ENCODE data around the gene CACNA1G. TPM values are rescaled to one million over a fixed set of nuclear protein-coding genes. Genes with fewer than 3 reads are reported as not detected.

Gene CACNA1G
- total and polyA plus RNA-seq, 9 of the 15 experiments (the other 6 are each of a cell fraction or from before 2014, with no cell fraction given), result 0.01 TPM; not detected in 8

DNA sequence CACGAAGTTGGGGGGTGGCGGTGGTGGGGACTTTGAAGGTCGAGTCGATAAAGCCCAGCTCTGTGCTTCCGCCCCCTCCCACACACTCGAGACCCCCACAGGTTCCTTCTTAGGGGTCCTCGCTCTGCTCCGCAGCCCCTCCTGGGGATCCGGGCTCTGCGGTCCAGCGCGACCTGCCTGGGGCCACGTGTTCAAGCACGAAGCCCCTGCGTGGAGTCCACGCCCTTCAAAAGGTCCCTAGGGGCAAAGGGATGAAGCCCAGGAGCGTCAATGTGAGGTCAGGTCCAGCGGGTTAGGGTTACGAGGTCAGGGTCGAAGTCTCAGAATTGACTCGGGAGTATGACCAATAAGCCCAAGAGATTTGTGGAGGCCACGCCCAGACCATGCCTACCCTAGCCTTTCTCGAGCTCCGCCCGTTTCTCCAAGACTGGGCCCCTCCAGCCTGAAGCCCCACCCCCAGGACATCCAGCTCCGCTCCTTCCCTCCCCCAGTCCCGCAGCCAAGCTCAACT, 786 bp upstream of the CACNA1G start (continued):
- TF ChIP-seq CAMTA2 (CRISPR knock-in tag; conservative IDR thresholded peaks at IDR 0.05) (no peak), ZNF717 (CRISPR knock-in tag; IDR thresholded peaks at IDR 0.05) (no peak), CCAR2 (IDR thresholded peaks at IDR 0.05; ENCODE audit: low read depth, low read length) (no peak), HDGF (IDR thresholded peaks at IDR 0.05) (no peak), HNRNPK (IDR thresholded peaks at IDR 0.05; ENCODE audit: low read depth, low read length, poor library complexity, severe bottlenecking) (no peak), GABPB1 (CRISPR knock-in tag; IDR thresholded peaks at IDR 0.05) (peak; percentile 43; the same call in 1 of the 2 replicates), HBP1 (CRISPR knock-in tag; IDR thresholded peaks at IDR 0.05) (no peak), L3MBTL2 (IDR thresholded peaks at IDR 0.05) (peak; percentile 80), RAD51 (IDR thresholded peaks at IDR 0.05; ENCODE audit: borderline replicate concordance, low read depth) (peak; percentile 16; the same call in 1 of the 2 replicates), ZNF3 (CRISPR knock-in tag; IDR thresholded peaks at IDR 0.05) (no peak), KDM4B (IDR thresholded peaks at IDR 0.05; ENCODE audit: borderline replicate concordance in 2 of 2, low read depth in 1 of 2) (no peak), ARNT (IDR thresholded peaks at IDR 0.05) (no peak), ZNF277 (CRISPR knock-in tag; IDR thresholded peaks at IDR 0.05; ENCODE audit: borderline replicate concordance) (no peak), STAG1 (CRISPR knock-in tag; IDR thresholded peaks at IDR 0.05; ENCODE audit: borderline replicate concordance) (0 out of 2 replicates have a peak, but pooled peaks have one; percentile 25), ZNF407 (IDR thresholded peaks at IDR 0.05; ENCODE audit: low read depth) (no peak), BRCA1 (IDR thresholded peaks at IDR 0.05) (no peak), BRCA1 (CRISPR knock-in tag; IDR thresholded peaks at IDR 0.05) (0 out of 2 replicates have a peak, but pooled peaks have one; percentile 52), HDAC2 (IDR thresholded peaks at IDR 0.05) (no peak), NCOA4 (IDR thresholded peaks at IDR 0.05; ENCODE audit: partially characterized antibody) (no peak), ZC3H8 (IDR thresholded peaks at IDR 0.05) (no peak), ESRRA (IDR thresholded peaks at IDR 0.05; ENCODE audit: borderline replicate concordance, low read depth) (peak; percentile 82)
